ENCODE results near the gene ATP1A1. TPM values are rescaled to one million over a fixed set of nuclear protein-coding genes. Genes with fewer than 3 reads are reported as not detected.

Gene ATP1A1
- total and polyA plus RNA-seq, 9 of the 15 experiments (the other 6 are each of a cell fraction or from before 2014, with no cell fraction given): 99.3 to 513 (median 234) TPM

GRCh38 chr1:116331523-116331922 lies 41.5 kb upstream of the ATP1A1 start:
- Histone ChIP-seq H3K9me1 (ENCODE audit: control insufficient read depth, insufficient read depth, low read length) (no peaks in the 10 kb centered on the region), H3K4me3 (no peak overlapping the region), H4K20me1 (replicated peaks; ENCODE audit: control insufficient read depth, insufficient read depth, low read length) (no peaks in the 10 kb centered on the region), H3K27ac (ENCODE audit: extremely low read depth, low read depth, low read length) (no peak overlapping the region), H3K9me3 (replicated peaks; ENCODE audit: control insufficient read depth, insufficient read depth, low read depth, low read length) (no peaks in the 10 kb centered on the region), H3K36me3 (ENCODE audit: control insufficient read depth, insufficient read depth, low read length) (no peaks in the 10 kb centered on the region), H3K79me2 (ENCODE audit: control insufficient read depth, insufficient read depth, low read length) (no peaks in the 10 kb centered on the region), H3K4me2 (ENCODE audit: insufficient read depth, low read length) (no peak overlapping the region), H3K4me1 (replicated peaks in 1 of 2; ENCODE audit: control insufficient read depth in 2 of 2, insufficient read depth in 2 of 2, low read length in 2 of 2) (peaks cover 0 to 3% of the 10 kb centered on the region in 2 experiments; a peak in 1 of 5 replicates), H3K27me3 (ENCODE audit: control insufficient read depth in 2 of 2, insufficient read depth in 2 of 2, low read length in 2 of 2) (peaks cover 4 to 19% of the 10 kb centered on the region in 2 experiments; a peak in 3 of 5 replicates), H3K9ac (ENCODE audit: insufficient read depth in 1 of 2, low read depth in 2 of 2, low read length in 2 of 2) (no peak overlapping the region), H2AFZ (ENCODE audit: low read depth, low read length) (no peak overlapping the region)
- FAIRE-seq (no peak), ATAC-seq (no peak), DNase-seq (ENCODE audit: extremely low read depth in 1 of 4, low spot score in 3 of 4) (no peak)
- ChIA-PET POLR2A (interaction anchor here (0.6 to 1.0 kb wide), 3 partner anchors 12 to 141 kb away, joined by 3 read pairs; no protein-coding TSS in a partner anchor), CTCF (ENCODE audit: low intra/inter-chr PET ratio) (no interaction called here)
- BruUV-seq (replicated peaks): no TSS peak
- in situ Hi-C loops (cut with MboI) (no loop called here), intact Hi-C loops (cut with micrococcal nuclease) (no loop called here)
- TF ChIP-seq HOMEZ (CRISPR knock-in tag; IDR thresholded peaks at IDR 0.05) (no peak), HCFC1 (IDR thresholded peaks at IDR 0.05; ENCODE audit: low read depth, low read length) (no peak), MAFK (IDR thresholded peaks at IDR 0.05; ENCODE audit: low read length) (peak; percentile 62; the same call in 1 of the 2 replicates), ZNF589 (CRISPR knock-in tag; IDR thresholded peaks at IDR 0.05; ENCODE audit: low read depth) (no peak), C11orf30 (IDR thresholded peaks at IDR 0.05; ENCODE audit: low read depth) (peak; percentile 69), EP400 (IDR thresholded peaks at IDR 0.05) (no peak), MAFF (IDR thresholded peaks at IDR 0.05; ENCODE audit: low read length) (peak; percentile 62), ZNF316 (IDR thresholded peaks at IDR 0.05) (peak; percentile 87), MAFG (tag; conservative IDR thresholded peaks at IDR 0.05) (peak; percentile 61)
- WGBS (ENCODE audit: insufficient coverage, low coverage, missing lambda C conversion rate): 1% methylated on average over 3 of the region's 3 CpGs
